HEK293 (cell line): ENCODE measurements around the gene CEP72.
"Not testable (repeated sequence)": the region's sequence is repeated elsewhere in the genome, so short reads cannot be mapped to it uniquely, and the experiment has no call there.

Experiments
- CTCF ChIA-PET: fragments of 350-600 bp; formaldehyde crosslinking; extraction: SDS; loops from one replicate; lab custom pipeline; 2021; ENCODE audit warnings: antibody characterized with exemption; lab: Yijun Ruan, JAX
- POLR2A ChIA-PET: fragments of 300-600 bp; formaldehyde crosslinking; extraction: SDS; loops from one replicate; lab custom pipeline; 2020; ENCODE audit warnings: antibody characterized with exemption, inconsistent platforms; lab: Yijun Ruan, JAX
- H3K27ac ChIP-seq: fragments of 200-500 bp; sonication (Bioruptor generic); 2 replicates; pipeline ENCODE4 v1.5.1; 2014; ENCODE audit warnings: low read depth, low read length, control low read depth, inconsistent platforms; ENCODE audit errors: extremely low read depth
- H3K36me3 ChIP-seq, 2 experiments: fragments of 200-500 bp in 1 of 2; sonication (Bioruptor generic) in 1 of 2; 1 replicate in 1 of 2; 2 replicates in 1 of 2; pipeline ENCODE4 v1.5.1; 2014 to 2017; ENCODE audit warnings: inconsistent platforms in 2 of 2, low read length in 2 of 2; ENCODE audit not compliant: control insufficient read depth in 2 of 2, insufficient read depth in 1 of 2
- H3K4me1 ChIP-seq: fragments of 200-500 bp; sonication (Bioruptor generic); 2 replicates; pipeline ENCODE4 v1.5.1; 2014; ENCODE audit warnings: mild to moderate bottlenecking, low read length, inconsistent platforms; ENCODE audit not compliant: control insufficient read depth, insufficient read depth
- H3K4me3 ChIP-seq: 2 replicates; pipeline ENCODE4 v1.5.1; 2011; ENCODE audit warnings: low read depth, mild to moderate bottlenecking, control low read depth, low read length, moderate library complexity
- H3K9me3 ChIP-seq: fragments of 200-500 bp; sonication (Bioruptor generic); 2 replicates; pipeline ENCODE4 v1.5.1; 2014; ENCODE audit warnings: low read depth, low read length, inconsistent platforms; ENCODE audit not compliant: control insufficient read depth, insufficient read depth
- EGR2 ChIP-seq: fragments of 450-650 bp; formaldehyde crosslinking; IDR thresholded peaks from 2 replicates; pipeline ENCODE4 v1.5.1; 2016; ENCODE audit warnings: low read depth, missing biosample characterization, missing genetic modification characterization
- GLIS1 ChIP-seq: fragments of 450-650 bp; formaldehyde crosslinking; IDR thresholded peaks from 2 replicates; pipeline ENCODE4 v1.5.1; 2016; ENCODE audit warnings: missing biosample characterization, missing genetic modification characterization
- GLIS2 ChIP-seq: fragments of 450-650 bp; formaldehyde crosslinking; IDR thresholded peaks from 2 replicates; pipeline ENCODE4 v1.5.1; 2016; ENCODE audit warnings: missing biosample characterization, missing genetic modification characterization
- ZBTB10 ChIP-seq: fragments of 450-650 bp; formaldehyde crosslinking; IDR thresholded peaks from 2 replicates; pipeline ENCODE4 v1.5.1; 2016; ENCODE audit warnings: missing biosample characterization, missing genetic modification characterization
- ZFHX2 ChIP-seq: fragments of 450-650 bp; formaldehyde crosslinking; conservative IDR thresholded peaks from 2 replicates; pipeline ENCODE4 v1.5.1; 2016; ENCODE audit warnings: missing biosample characterization, missing genetic modification characterization
- ZNF558 ChIP-seq: fragments of 450-650 bp; formaldehyde crosslinking; IDR thresholded peaks from 2 replicates; pipeline ENCODE4 v1.5.1; 2016; ENCODE audit warnings: missing biosample characterization, missing genetic modification characterization

The CEP72 gene

GRCh38 chr5:676699-677076 is 64.5 kb downstream of the CEP72 start (continued):
- no peak for TF ChIP-seq ZBTB10 (tag by site-specific recombination)

DNA sequence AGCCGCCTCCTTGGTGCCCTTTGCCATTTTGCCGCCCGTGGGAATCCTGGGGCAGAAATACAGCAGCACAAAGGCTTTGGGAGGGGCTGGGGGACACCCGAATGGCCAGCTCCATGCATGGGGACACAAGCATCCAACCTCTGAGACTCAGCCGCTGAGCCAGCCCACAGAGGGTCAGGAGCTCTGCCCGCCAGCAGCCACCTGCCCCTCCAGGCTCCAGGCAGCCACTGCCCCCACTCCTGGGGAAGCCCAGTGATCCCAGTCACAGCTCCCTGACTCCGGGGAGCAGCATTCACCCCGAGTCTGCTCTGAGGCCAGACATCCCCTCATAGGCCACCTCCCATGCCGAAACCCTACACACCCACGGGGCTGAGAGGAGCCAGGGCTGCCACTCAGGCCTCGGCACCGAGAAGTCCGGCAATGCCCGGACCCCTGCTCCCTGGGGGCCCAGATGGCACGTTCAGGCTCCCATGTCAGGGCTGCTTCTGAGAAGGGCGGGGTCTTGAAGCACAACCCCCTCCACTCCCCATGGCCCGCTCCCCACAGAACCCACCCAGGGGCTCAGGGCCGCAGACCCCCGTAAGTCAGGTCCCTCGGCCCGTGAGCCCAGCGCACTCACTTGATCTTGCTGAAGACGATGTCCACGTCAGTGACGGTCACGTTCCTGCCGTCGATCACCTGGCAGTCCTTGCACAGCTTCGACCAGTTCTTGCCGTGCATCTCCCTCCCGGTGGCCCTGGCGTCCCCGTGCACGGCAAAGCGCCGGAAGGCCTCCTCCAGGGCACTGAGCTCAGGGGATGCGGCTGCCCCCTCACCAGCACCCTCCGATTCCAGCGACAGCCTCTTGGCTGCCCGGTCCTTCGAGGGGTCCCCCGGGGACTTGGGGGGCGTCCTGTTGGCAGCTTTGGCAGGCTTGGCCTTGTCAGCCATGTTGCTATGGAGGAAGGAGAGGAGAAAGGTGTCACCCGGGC is 65.3 kb downstream of the CEP72 start:
- H3K36me3 ChIP-seq = peaks cover 0 to 4% of the 10 kb centered on the region in 2 experiments; a peak in 1 of 3 replicates
- H3K4me1 ChIP-seq = peaks cover 13% of the 10 kb centered on the region
- no peaks in the 10 kb centered on the region for H3K9me3 ChIP-seq
- H3K27ac ChIP-seq = no peak overlapping the region
- POLR2A ChIA-PET = no interaction called here
- CTCF ChIA-PET = no interaction called here
- TF ChIP-seq ZNF558 (tag by site-specific recombination) (no peak), GLIS2 (peak; percentile 25; the same call in 1 of the 2 replicates)
- H3K4me3 ChIP-seq = no peak overlapping the region

DNA sequence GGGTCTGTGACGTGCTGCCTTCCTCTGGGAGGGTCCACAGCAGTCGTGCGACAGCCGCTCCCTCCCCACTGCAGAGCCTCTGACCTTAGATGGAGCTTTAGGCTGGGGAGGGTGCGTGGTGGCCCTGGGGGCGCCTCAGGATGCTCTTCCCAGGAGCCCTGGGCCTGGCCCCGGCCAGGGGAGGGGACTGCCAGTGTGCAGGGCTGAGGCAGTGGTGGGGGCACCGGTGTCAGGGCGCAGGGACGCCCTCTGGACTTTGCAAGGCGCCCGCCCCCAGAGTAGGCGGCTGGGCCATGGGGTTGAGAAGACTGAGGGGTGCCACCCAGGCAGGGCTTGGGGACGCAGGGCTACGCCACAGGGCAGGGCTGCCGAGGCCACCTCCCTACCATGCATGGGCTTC is 66.4 kb downstream of the CEP72 start:
- CTCF ChIA-PET, POLR2A ChIA-PET, H3K4me1 ChIP-seq, H3K27ac ChIP-seq, H3K4me3 ChIP-seq, H3K9me3 ChIP-seq, H3K36me3 ChIP-seq: not testable (repeated sequence)

DNA sequence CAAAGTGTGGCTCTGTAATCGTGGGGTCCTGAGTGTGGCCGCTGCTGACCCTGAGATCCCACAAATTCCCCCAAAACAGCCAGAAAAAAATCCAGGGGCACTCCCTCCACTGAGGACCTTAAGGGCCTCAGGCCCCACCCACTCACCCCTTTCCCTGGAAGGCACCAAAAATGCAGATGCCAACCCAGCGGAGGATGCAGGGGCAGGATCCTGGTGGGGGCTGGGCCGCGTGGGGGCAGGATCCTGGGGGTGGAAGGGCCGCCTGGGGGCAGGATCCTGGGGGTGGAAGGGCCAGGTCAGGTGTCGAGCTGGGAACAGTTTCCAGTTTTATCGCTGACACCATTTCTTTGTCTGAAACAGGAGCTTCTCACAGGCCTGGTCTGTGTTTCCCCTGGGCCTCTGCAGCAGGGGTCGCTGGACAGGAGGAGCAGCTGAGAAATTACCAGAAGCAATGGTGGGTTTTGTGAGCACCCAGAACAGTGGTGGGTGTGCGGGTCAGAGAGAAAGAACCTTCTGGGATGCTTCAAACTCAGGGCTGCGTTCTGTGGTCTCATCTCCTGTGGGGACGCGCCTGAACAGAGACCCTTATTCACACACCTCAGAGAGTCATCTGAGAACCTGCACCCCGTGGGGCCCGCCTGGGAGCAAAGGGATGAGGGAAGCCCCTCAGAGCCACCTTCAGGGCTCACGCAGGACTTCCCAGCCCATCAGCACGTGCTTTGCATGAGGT is 67.2 kb downstream of the CEP72 start:
- TF ChIP-seq EGR2 (peak; percentile 79), ZFHX2 (tag by site-specific recombination) (peak; percentile 75), GLIS1 (0 out of 2 replicates have a peak, but pooled peaks have one; percentile 35)
- CTCF ChIA-PET = interaction anchor here (0.6 to 0.7 kb wide), 2 partner anchors 10 to 333 kb away, joined by 3 read pairs; no protein-coding TSS in a partner anchor
- H3K4me3 ChIP-seq, H3K27ac ChIP-seq, POLR2A ChIA-PET, H3K36me3 ChIP-seq, H3K4me1 ChIP-seq, H3K9me3 ChIP-seq: not testable (repeated sequence)

DNA sequence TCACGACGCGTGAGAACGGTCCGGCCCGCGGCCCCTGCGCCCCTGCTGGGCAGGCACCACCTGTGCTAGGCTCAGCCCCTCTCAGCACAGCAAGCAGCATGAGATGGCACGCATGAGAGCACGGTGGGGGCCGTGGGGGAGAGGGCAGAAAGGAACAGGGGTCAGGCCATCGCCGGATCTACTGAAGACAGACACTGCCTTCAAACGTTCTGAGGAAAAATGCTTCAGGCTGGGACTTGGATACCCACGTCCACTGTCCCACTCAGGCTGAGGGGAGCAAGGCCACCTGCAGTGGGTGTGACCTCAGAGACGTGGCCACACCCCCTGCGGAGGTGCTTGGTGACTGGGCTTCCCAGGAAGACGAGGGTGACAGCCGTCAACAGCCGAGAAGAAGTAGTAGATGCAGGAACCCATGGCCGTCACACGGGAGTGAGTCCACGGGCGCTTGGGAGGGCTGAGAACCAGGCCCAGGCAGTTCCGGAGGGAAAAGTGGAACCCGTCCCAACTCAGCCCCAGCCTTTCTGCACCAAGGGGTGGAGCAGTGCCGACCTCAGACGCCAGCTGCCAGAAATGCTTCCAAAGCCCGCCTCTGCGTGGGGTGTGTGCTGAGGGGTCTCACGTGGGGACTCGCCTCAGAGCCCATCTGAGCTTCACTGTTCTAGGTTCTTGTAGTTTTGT is 68.1 kb downstream of the CEP72 start:
- H3K27ac ChIP-seq, H3K4me1 ChIP-seq, H3K9me3 ChIP-seq, H3K4me3 ChIP-seq, CTCF ChIA-PET, POLR2A ChIA-PET, H3K36me3 ChIP-seq: not testable (repeated sequence)

- H3K9me3 ChIP-seq, H3K27ac ChIP-seq, H3K4me3 ChIP-seq, CTCF ChIA-PET, POLR2A ChIA-PET, H3K4me1 ChIP-seq, H3K36me3 ChIP-seq: not testable (repeated sequence)
Measured at GRCh38 chr5:680836-681235, 68.7 kb downstream of the CEP72 start.

- H3K4me3 ChIP-seq, H3K4me1 ChIP-seq, POLR2A ChIA-PET, CTCF ChIA-PET, H3K27ac ChIP-seq, H3K9me3 ChIP-seq, H3K36me3 ChIP-seq: not testable (repeated sequence)
Measured at GRCh38 chr5:681317-682191, 69.4 kb downstream of the CEP72 start.

GRCh38 chr5:682216-682615 is 70.1 kb downstream of the CEP72 start:
- H3K36me3 ChIP-seq, H3K4me1 ChIP-seq, CTCF ChIA-PET, H3K27ac ChIP-seq, H3K9me3 ChIP-seq, H3K4me3 ChIP-seq, POLR2A ChIA-PET: not testable (repeated sequence)
